Coronary artery (tissue), 2 donors: ENCODE results near the gene SNX17.

Experiments used
- DNase-seq: peaks from one replicate; pipeline ENCODE4 v3.0.0-alpha.2; 2017; ENCODE audit warnings: low spot score
- H3K27ac ChIP-seq, 2 donors: fragments of 200-600 bp; sonication (generic); one replicate each; pipeline ENCODE4 v1.5.1; 2016 to 2019
- H3K4me3 ChIP-seq: fragments of 200-600 bp; sonication (generic); 2 replicates; pipeline ENCODE4 v1.5.1; 2016; ENCODE audit warnings: mild to moderate bottlenecking, moderate library complexity
- TF ChIP-seq, protein P1 (sequence below): fragments of 200-600 bp; sonication (generic); IDR thresholded peaks from one replicate; pipeline ENCODE4 v1.5.1; 2019; ENCODE audit warnings: antibody characterized with exemption

The SNX17 gene

DNA sequence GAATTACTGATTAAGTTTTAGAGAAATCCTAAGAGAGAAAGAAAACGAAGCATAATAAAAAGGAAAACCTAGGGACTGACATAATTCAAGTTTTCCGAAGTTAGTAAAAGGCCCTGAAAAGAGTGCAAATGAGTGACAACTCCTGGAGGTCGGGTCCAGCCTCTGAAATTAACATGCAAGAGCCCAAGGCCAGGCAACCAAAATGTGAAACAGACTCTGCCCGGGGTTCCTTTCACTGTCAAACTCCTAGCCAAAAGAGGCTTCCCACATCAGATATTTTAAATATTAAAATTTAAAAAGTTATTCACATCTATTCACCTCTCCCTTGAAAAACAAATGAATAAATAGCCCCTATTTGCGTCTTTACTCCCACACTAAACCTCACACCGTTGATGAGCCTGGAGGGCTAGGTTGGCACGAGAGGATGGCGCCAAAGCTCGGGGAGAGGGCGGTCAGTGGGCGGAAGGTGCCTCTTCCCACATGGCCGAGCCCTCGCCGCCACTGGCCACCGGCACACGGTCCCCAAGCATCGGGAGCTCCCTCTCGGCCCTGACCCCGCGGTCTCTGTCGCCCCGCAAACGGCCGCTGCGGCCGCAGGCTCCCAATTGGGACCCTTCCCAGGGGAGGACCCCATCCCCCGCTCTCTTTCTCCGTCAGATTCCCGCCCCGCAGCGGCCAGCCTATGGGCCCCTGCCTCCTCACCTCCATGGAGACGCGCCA lies 38.3 kb downstream of the SNX17 start:
- TF ChIP-seq, protein P1, sequence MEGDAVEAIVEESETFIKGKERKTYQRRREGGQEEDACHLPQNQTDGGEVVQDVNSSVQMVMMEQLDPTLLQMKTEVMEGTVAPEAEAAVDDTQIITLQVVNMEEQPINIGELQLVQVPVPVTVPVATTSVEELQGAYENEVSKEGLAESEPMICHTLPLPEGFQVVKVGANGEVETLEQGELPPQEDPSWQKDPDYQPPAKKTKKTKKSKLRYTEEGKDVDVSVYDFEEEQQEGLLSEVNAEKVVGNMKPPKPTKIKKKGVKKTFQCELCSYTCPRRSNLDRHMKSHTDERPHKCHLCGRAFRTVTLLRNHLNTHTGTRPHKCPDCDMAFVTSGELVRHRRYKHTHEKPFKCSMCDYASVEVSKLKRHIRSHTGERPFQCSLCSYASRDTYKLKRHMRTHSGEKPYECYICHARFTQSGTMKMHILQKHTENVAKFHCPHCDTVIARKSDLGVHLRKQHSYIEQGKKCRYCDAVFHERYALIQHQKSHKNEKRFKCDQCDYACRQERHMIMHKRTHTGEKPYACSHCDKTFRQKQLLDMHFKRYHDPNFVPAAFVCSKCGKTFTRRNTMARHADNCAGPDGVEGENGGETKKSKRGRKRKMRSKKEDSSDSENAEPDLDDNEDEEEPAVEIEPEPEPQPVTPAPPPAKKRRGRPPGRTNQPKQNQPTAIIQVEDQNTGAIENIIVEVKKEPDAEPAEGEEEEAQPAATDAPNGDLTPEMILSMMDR, result no peak
- Histone ChIP-seq H3K4me3 (peak overlapping the region; percentile 90), H3K27ac (peak overlapping the region; percentile 30 to 86)
- DNase-seq, result no peak

DNA sequence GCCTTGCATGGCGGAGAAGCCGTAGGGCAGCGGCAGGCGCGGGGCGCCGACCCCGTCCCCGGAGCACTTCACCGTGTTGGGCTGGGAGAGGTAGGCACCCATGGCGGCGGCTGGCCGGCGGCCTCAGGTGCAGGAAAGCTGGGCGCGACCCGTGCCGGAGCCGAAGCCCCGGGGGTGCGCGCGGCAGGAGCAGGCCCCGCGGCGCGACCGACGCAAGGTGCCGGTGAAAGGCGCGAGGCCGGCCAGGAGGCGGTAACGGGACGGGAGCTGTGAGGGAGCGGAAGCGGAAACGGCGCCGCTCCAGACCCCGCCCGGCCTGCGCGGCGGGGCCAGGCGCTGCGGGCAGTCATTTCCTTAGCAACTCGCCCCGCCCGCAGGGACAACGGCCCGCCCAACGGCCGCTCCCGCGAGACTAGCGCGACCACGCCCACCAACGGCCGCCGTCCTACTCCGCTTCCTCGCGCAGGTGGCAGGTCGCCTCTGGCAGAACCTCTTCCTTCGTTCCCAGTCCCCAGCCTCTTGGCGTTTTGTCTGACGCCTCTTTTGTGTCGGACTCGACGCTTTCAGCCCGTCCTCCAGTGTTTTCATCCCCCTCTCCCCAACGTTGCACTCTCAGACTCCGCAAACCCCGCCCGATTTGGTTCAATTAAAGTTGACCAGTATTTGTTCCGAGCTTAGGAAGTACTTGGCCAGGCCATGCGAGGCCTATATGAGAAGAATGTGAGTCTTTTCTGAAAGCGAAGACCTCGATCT lies 39.1 kb downstream of the SNX17 start, which contains the start of gene PPM1G:
Gene PPM1G, minus strand, starts transcription at position 271 of the 753 bp plus-strand sequence. Its CDS starts 169 bp downstream, at position 102.
- Histone ChIP-seq H3K4me3 (peak within 1 kb of the TSS; percentile 90), H3K27ac (peak within 1 kb of the TSS; percentile 60 to 86)
- TF ChIP-seq, protein P1, result no peak
- DNase-seq, result peak; percentile 95

DNA sequence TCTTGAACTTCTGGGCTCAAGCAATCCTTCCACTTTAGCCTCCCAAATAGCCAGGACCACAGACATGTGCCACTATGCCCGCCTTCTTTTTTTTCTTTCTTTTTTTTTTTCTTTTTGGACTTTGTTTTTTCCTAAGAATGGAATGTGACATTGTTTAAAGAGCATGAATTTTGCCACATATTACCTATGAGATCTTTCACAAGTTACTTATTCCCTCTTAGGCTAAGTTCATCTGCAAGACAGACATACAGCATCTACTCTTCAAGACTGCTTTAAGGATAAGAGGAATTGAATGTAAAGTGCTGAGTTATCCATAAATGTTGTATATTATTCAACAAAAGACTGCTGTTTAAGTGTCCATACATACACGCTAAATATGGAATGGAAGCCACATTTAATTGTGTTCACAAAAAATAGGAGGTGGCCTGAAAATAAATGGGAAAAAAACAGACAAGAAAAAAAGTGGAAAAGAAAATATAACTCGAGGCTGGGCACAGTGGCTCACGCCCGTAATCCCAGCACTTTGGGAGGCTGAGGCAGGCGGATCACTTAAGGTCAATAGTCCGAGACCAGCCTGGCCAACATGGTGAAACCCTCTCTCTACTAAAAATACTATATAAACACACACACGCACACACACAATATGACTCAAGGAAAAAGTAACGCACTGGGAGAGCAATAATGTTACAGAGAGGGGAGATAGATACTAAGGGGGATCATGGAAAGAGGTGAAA lies 42.2 kb downstream of the SNX17 start:
- Histone ChIP-seq H3K4me3 (no peak overlapping the region), H3K27ac (no peak overlapping the region)
- no peak for DNase-seq
- TF ChIP-seq, protein P1, result no peak

DNA sequence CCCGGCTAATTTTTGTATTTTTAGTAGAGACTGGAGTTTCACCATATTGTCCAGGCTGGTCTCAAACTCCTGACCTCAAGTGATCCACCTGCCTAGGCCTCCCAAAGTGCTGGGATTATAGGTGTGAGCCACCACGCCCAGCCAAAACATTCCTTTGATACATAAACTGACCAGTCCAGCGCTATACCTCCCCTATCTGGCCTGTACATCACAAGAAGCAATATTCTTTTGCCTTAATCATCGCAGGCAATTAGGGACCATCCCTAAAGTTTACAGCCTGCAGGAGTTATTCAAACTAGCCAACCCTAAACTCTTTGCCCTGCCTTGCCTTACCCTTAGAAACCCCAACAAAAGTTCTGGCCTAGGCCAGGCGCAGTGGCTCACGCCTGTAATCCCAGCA lies 45.7 kb downstream of the SNX17 start:
- no peak for DNase-seq
- no peak overlapping the region for H3K27ac ChIP-seq
- TF ChIP-seq, protein P1, result no peak

DNA sequence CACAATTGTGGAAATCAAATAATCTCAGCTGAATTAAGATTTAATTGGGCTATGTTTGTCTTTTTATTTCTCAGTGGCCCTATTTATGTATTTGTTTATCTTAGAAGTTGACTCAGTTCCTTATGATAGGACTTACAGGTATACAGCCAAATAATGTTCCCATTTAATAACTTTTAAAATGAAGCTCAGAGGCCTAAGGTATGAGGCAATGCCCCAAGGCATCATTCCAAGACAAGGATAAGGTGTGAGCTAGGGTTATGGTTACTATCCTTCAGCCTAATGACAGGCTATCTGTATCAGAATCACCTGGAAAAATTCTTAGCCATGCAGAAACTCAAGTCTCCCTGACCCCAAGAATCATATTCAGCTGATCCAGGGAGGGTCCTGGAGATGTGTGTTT lies 50.6 kb downstream of the SNX17 start:
- TF ChIP-seq, protein P1, result no peak

More for the DNA sequence above, 45.7 kb downstream of the SNX17 start:
- H3K4me3 ChIP-seq, result no peak overlapping the region

DNA sequence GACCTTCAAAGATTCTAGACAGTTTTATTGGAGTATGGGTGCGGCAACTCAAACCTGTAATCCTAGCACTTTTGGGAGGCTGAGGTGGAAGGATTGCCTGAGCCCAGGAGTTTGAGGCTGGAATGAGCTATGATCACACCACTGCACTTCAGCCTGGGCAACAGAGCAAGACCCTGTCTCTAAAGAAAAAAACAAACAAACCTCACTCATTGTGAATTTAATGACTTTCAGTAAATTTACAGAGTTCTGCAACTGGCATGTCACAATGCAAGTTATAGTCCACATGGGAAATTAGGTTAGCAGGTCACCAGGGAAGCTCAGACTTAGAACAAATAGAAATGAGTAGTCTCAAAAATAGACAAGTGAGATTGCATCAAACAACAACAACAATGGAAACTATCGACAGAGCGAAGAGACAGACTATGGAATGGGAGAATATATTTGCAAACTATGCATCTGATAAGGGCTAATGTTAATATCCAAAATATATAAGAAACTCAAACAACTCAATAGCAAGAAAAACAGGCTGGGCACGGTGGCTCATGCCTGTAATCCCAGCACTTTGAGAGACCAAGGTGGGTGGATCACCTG lies 51.3 kb downstream of the SNX17 start:
- no peak for DNase-seq
- no peak overlapping the region for H3K27ac ChIP-seq
- no peak overlapping the region for H3K4me3 ChIP-seq
- TF ChIP-seq, protein P1, result no peak

More for the DNA sequence above, 50.6 kb downstream of the SNX17 start:
- DNase-seq, result no peak
- no peak overlapping the region for H3K27ac ChIP-seq
- H3K4me3 ChIP-seq, result no peak overlapping the region
